HS-27A (cell line): Measurements from ENCODE around the gene TEX22.
A peak's percentile ranks its signal among the peaks of the same experiment; 100 is the strongest.
"Not testable (repeated sequence)": the region's sequence is repeated elsewhere in the genome, so short reads cannot be mapped to it uniquely, and the experiment has no call there.

Experiments used
- DNase-seq: peaks from one replicate; pipeline ENCODE4 v3.0.0-alpha.2; 2012; ENCODE audit warnings: low read depth, missing footprints

The TEX22 gene, protein sequence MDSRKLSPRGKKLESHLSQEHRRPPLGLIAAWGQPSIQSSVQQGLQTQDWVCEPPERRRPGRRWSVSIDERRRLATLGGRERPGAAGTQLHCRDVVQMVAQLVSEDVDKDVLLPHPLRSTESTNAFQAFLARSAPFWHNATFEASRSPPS

DNA sequence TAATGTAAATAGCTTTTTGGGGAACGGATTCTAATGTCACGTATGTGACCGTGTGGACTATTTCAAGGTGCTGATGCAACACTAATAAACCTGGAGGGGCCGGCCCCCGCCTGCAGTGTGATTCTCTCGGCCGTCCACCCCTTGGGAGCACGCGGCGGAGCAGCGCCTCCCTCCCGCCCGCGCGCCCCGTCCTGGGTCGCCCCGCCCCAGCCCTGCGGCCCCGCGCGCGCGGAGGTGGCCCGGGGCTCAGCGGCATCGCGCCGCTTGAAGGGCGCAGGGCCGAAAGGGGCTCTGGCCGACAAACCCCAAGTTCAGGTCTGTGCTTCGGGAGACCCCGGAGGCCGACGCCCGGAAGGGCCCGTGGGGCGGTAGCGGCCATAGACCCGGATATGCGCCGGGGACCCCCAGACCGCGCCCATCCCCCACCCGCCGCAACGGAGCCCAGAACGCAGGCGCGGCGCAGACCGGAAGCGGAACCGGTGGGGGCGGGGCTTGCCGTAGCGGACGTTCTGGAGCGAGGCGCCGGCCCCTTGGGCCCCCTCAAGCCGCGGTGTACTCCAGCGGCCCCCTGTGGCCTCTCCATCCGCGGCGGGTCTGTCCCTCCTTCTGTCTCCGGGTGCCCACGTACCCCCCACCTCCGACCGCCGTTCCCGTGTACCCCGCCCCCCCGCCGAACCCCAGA lies at the start of gene TEX22:
Gene TEX22 (plus strand): TSS at position 495 of the 682 bp plus-strand sequence. CDS start 803 bp downstream, outside the sequence.
- peak; percentile 35 for DNase-seq

DNA sequence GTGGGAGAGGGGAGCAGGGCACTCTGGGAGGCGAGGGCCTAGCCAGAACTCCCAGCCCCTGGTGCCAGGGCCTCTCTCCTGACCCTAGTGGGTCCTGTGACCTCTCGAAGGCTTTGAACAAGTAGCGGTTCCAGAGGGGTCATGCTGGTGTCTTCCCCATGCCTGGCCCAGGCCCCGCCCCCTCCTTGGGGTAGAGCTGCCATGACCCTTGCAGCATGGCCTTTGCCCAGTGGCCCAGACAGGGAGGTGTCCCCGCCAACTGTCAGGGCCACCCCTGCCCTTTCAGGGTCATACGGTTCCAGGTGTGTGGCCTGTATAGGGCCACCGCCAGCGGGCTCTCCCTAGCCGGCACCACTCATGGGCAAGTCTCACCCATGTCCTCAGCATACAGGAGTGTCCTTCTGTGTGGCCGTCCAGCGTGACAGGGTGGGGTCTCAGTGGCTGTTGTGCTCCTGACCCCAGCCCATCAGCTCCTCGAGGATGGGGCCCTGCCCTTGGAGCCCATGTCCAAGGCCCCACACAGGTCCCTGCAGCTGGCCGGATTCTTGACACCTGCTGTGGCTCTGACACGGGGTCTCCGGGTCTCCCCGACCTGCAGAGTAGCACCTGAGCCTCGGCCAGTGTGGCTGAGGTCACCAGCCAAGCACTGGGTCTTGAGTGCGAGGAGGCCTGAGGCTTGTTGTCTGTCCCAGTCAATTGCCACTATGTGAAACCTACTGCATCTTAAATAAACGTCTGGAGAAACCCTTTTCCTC lies 49.2 kb upstream of the TEX22 start:
- DNase-seq = no peak

DNA sequence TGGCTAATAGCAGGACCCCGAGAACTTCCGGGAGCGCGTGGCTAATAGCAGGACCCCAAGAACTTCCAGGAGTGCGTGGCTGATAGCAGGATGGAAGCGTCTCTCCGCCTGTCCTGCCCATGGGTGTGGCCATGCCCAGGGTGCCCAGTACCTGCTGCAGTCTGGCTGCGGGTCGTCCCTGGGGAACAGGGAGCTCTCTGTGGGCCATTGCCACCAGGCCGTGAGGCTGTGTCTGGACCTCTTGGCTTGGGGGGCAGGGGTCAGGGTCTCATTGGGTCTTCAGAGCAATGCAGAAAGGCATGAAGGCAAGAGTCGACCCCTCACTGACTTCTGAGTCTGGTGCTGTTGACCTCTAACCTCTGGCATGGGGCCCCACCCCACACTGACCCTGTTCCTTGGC lies 48.3 kb upstream of the TEX22 start:
- DNase-seq = no peak

DNA sequence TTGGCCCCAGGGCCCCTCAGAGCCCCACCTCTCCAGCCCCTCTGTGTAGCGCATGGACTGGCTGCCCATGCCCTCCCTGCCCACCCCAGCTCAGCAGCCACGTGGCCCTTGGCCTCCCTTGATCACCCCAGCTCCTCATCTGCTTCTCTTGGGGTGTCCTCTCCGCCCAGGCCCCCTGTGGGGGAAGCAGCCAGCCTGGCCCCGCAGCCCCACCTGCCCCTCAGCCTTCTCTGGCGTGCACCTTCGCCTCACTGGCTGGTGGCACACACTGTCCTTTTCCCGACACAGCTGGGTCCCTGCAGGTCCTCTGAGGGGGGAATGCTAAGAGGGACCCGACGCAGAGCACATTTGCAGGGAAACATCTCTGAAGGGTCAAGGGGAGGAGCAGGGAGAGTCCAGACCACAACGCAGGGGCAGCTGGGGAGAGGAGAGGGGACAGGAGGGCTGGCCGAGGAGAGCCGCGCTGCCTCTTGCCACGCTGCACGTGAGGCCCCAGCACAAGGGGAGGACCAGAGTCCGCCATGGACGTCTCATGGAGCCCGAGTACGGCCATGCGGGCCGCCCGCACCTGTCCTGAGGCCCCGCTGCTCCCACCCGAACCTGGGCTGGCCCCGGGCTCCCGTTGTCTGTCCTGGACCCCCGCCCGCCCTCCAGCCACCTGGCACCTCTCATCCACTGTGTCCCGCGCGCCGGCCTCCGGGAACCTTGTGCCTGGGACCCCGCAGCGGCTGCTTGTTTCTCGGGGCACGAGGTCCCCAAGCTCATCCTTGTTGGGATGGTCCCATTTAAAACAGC lies 47.7 kb upstream of the TEX22 start:
- DNase-seq = no peak

DNA sequence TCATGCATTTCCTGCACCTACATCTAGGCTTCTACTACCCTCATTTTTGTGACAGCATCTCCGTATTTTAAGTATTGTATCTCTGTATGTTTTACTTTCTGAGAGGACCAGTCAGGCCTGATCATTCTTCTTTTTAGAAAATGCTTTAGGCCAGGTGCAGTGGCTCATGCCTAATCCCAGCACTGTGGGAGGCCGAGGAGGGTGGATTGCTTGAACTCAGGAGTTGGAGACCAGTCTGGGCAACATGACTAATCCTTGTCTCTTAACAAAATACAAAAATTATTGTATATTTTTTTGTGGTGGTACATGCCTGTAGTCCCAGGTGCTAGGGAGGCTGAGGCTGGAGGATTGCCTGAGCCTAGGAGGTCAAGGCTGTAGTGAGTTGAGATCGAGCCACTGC lies 46.9 kb upstream of the TEX22 start:
- DNase-seq = no peak

DNA sequence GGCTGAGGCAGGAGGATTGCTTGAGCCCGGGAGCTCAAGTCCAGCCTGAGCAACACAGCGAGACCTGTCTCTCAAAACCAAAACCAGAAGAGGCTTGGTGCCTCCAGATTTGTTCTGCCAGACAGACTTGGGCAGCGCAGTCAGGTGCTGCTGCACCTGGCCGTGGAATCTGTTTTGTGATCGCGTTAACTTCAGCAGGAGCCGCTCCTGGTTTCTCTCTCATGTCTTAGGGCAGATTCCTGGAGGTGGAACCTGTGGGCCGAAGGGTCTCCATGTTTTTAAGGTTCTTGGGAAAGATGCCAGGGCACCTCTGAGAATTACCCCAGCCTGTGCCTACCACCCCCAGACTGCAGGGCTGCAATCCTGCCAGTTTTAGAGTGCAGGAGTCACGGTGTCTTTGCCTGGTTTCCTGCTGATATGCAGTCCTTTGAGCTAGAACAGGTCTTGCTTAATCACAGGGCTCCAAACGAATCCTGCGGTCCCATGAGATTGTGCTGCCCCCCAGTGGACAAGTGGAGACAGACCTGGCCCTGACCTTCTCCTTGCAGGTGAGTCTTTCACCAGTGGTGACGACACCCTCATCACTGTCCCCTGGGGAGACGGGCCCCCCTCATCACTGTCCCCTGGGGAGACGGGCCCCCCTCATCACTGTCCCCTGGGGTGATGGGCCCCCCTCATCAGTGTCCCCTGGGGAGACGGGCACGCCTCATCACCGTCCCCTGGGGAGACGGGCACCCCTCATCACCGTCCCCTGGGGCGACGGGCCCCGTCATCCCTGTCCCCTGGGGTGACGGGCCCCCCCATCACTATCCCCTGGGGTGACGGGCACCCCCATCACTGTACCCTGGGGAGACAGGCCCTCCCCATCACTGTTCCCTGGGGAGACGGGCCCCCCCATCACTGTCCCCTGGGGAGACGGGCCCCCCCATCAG lies 46.2 kb upstream of the TEX22 start:
- peak; percentile 56 for DNase-seq

DNA sequence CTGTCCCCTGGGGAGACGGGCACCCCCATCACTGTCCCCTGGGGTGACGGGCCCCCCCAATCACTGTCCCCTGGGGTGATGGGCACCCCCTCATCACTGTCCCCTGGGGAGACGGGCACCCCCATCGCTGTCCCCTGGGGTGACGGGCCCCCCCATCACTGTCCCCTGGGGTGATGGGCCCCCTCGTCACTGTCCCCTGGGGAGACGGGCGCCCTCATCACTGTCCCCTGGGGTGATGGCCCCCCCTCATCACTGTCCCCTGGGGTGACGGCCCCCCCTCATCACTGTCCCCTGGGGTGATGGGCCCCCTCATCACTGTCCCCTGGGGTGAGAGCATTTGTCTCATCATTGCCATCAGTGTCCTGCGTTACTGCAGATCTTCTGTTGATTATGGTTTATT lies 45.2 kb upstream of the TEX22 start:
- DNase-seq = no peak

DNA sequence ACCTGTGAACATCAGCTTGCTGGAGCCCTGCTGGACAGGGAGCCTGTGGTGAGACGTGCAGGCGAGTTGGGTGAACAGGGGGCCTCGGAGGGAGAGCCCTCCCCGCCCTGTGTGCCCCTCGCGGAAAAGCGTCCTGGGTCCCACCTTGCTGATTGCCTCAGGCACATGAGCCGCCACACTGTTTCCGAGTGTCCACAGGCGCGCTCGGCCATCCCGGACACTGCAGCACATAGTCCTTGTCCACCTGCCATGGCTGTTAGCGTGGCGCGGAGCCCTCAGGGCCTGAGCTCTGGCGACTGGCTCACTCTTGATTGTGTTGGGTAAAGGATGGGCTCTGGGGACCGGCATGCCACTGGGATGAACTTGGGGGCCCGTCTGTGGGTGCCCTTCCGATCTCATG lies 43.8 kb upstream of the TEX22 start:
- DNase-seq = no peak

DNA sequence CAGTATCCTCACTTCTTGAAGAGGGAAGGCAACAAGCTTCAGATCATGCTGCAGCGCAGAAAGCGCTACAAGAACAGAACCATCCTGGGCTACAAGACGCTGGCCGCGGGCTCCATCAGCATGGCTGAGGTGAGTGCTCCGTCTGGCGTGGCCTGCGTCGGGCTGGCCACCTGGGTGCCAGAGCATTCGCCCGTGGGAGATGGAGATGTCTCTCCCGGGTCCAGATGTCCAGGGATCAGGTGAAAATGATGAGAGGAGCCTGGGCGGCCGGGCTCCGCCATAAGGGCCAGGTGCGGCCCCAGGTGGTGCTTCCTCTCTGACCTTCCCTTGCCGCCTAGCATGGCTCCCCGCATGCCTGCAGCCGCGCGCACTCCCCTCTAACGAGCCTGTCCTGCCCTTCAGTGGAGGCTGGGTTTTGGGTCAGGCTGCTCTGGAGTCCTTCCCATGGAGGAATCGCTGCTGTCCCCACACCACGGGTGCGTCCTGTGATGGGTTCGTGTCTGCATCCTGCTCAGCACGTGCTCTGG lies 43.2 kb upstream of the TEX22 start:
- no peak for DNase-seq

DNA sequence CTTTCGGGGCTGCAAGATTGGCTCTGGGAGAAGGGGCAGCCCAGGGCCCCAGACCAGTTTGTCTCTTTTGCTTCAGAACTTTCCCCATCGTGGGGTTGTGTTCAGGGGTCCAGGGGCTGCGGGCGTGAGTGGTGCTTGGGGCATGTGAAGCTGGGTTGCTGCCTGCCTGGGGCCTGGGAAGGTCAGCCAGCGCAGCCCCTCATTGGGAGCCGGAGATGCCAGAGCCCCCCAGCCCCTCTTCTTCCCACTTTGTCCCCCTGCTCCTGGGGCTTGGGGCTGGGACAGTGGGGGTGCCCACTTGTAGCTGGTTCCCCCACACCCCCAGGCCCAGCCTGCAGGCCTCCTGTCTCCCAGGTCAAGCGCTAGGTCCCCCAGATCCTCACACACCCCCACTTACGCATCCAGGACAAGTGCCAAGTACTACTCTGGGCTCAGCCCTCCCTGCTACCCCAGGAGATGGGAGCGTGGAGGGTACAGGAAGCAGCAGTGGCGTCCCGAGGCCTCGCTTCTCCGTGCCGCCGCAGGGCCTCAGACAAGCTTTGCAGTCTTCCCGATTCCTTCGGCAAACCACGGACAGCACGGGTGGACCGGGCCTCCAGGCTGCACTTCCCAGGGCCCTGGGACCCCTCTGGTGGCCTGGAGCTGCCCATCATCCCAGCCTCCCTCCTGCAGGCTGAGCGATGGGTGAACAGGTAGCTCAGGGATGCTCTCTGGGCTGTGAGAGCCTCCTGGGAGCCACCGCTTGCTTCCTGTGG lies 42.3 kb upstream of the TEX22 start:
- DNase-seq = no peak

DNA sequence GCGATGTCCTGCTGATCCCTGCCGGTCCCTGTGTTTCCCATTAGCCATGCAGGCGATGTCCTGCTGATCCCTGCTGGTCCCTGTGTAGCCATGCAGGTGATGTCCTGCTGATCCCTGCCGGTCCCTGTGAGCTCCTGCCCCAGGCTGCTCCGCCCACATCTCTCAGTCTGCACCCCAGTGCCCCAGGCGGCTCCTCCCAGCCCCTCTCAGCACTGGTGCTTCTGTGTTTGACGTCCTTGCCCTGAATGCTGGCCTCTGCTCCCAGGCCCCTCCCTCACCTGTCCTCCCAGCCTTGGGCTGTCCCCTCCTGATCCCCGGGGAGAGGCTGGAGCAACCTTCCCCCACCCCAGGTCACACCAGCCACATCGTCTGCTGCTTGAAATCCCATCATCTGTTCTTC lies 41.4 kb upstream of the TEX22 start:
- DNase-seq = no peak

DNA sequence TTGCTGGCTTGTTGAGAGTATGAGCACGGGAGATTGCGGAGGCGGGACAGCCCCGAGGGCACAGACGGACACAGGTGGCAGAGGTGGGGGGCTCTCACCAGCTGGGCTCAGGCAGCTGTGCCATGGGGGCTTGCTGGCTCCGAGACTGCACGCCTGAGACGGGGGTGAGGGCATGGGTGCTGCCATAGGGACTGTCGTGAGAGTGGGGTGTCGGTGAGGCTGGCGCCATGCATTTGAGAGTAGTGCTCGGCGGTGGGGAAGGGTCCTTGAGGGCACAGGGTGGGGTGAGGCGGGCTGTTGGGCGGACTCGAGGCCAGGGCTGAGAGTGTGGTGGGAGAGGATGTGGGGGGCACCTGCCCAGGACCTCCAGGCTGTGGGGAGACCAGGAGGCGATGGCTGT lies 40.7 kb upstream of the TEX22 start:
- no peak for DNase-seq

DNA sequence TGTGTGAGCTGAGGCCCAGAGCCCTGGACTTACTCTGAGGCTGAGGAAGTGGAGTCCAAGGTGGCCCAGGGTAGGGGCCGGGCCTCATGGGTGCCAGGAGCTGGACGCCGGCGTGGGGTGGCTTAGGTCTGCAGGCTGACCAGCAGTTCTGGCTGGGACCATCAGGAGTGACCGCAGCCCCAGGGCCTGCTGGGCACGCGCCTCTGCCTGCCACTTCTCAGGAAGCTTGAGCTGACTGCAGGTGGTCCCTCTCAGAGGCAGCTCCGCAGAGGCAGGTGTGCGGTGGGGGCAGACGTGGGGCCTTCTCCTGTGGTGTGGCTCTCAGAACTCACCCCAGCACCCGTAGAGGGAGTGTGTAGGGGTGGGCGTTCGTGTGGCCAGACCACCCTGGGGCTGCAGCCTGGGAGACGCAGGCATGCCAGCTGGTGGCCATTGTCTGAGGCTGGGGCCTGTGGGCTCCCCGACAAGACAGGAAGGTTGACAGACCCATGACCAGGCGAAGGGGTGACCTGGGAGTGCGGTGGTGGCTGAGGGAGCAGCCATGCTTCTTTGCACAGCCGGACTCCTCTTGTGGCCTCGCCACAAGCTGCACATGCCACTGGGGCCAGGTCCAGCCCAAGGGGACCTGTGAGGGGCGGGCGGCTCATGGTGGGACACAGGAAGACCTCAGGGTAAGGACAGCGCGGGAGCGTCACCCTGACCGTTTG lies 40.0 kb upstream of the TEX22 start:
- no peak for DNase-seq

DNA sequence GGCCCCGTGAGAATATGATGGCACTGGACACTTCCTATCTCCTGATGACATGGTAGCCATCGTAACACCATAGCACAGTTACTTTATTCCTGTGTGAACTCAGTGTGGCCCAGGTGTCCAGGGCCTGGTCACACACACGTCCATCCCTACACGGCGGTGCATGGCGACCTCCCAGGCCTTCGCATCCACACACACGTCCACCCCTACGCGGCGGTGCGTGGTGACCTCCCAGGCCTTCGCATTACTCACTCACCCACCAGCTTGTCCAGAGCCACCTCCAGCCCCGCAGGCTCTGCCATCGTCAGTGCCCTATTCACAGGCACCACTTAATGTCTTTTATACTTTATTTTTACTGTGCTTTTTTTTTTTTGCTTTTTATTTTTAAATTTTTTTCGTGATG lies 39.4 kb upstream of the TEX22 start:
- DNase-seq = no peak

DNA sequence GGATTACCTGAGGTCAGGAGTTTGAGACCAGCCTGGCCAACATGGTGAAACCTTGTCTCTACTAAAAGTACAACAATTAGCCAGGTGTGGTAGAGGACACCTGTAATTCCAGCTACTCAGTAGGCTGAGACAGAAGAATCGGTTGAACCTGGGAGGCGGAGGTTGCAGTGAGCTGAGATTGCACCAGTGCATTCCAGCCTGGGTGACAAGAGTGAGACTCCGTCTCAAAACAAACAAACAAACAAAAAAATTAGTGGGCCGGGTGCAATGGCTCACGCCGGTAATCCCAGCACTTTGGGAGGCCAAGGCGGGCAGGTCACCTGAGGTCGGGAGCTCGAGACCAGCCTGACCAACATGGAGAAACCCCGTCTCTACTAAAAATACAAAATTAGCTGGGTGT lies 36.9 kb upstream of the TEX22 start:
- DNase-seq = not testable (repeated sequence)

DNA sequence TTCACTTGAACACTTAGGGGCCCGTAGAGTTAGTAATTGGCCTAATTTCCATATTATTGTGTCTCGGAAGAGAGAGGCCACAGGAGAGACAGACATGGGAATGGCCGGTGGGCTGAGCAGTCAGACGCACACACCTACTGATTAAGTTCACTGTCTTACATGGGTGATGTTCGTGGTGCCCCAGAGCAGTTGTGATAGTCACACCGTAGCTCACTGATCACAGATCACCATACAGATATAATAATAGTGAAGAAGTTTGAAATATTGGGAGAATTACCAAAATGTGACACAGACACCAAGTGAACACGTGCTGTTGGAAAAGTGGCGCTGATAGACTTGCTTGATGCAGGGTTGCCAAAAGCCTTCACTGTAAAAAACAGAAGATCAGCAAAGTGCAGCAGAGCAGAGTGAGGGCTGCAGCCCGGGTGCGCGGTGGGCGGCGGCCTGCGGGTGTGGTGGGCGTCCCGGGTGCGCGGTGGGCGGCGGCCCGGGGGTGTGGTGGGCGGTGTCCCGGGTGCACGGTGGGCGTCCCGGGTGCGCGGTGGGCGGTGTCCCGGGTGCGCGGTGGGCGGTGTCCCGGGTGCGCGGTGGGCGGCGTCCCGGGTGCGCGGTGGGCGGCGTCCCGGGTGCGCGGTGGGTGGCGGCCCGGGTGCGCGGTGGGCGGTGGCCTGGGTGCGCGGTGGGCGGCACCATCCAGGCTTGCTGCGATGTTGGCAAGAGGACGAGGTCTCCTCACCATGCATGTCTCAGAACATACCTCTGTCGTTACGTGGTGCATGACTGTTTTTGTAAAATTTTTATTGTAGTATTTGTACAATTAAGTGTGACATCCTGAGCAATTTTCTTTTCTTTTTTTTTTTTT lies 34.3 kb upstream of the TEX22 start:
- no peak for DNase-seq

DNA sequence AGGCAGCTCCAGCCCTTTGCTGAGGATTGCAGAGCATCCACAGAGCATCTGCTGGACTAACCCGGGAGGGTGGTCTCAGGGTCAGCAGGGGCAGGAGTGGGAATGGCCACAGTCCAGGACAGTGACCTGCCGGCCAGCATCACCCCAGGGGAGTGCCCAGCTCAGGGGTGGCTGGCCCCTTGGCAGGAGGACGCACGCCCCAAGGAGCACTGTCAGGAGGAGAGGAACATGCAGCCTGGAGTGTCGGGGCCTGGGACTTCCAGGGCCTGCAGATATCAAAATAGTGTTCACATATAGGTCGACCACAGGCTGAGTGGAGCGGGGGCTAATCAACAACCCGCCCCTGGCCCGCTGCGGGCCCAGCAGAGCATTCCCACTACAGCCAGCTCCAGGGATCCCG lies 33.2 kb upstream of the TEX22 start:
- no peak for DNase-seq

DNA sequence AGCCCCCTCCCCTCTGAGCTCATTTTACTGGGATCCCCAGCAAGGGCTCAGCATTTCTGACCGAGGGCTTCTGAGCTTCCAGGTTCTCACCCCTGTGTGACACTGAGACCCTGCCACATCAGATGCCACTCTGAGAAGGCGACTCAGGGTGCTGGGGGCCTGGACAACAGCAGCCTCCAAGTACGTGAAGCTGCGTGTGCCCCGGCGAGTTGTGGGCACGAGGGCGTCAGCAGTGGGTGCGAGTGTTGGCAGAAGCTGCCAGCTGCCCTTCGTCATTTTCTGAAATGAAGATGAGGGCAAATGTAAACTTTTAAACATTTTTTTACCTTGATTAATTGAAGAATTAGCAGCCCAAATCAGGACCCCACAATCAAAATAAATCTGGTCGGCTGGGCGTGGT lies 32.7 kb upstream of the TEX22 start:
- no peak for DNase-seq
